Duodenal mucosa (tissue), 2 donors: Measurements from ENCODE around the gene PRKD3.

Experiments
- H3K27ac ChIP-seq: one replicate; pipeline ENCODE4 v1.7.0; 2013; ENCODE audit warnings: low read depth, low read length
- H3K27me3 ChIP-seq, 2 donors: one replicate each; pipeline ENCODE4 v1.7.0; 2013; ENCODE audit warnings: low read length in 2 of 2, control low read depth in 1 of 2; ENCODE audit not compliant: insufficient read depth in 2 of 2, control insufficient read depth in 1 of 2
- H3K36me3 ChIP-seq, 2 donors: one replicate each; pipeline ENCODE4 v1.7.0; 2013; ENCODE audit warnings: low read length in 2 of 2, control low read depth in 1 of 2; ENCODE audit not compliant: insufficient read depth in 2 of 2, control insufficient read depth in 1 of 2
- H3K4me1 ChIP-seq, 2 donors: one replicate each; pipeline ENCODE4 v1.7.0; 2013; ENCODE audit warnings: low read length in 2 of 2, control low read depth in 1 of 2; ENCODE audit not compliant: insufficient read depth in 2 of 2, control insufficient read depth in 1 of 2
- H3K4me3 ChIP-seq, 2 donors: one replicate each; pipeline ENCODE4 v1.7.0; 2013; ENCODE audit warnings: low read length in 2 of 2, low read depth in 1 of 2
- H3K9ac ChIP-seq, 2 donors: one replicate each; pipeline ENCODE4 v1.7.0; 2013; ENCODE audit warnings: low read length in 2 of 2, low read depth in 1 of 2
- H3K9me3 ChIP-seq, 2 donors: one replicate each; pipeline ENCODE4 v1.7.0; 2013; ENCODE audit warnings: low read length in 2 of 2, control low read depth in 1 of 2; ENCODE audit not compliant: control insufficient read depth in 1 of 2

The PRKD3 gene

DNA sequence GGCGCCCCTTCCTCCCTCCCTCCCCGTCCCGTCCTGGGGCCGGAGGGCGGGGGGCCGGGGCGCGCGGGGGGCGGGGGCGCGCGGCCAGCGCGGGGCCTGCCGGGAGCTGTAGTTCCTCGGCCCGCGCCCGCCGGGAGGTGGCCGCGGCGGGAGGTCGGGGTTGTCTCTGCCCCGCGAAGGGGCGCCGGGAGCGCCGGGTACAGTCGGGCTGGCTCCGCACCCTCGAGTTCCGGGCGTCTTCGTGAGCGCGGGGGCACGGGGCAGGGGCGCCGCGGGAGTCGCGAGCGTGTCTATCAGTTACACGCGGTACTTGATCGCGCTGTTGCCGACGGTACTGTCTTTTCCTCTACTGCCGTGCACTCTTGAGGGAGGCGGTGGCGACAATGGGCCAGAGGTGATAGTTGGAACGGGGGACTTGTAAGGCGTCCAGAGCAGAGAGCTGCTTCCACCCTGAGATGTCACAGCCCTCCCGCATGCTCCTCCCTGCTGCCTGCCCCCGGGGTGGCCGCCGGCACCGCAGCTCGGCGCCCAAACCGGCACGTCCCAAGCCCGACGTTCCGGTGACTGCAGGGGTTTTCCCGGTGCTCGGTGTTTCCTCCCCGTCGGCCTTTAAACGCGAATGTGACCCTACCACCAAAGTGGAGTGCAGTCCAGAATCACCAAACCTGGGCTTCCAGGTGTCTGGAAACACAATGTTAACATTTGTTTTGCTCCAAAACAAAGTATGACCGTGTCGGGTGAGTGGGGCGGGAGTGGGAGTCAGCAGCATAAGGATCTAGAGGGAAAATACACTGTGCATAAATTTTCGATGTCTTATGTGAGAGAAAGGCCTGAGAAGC is at the start of gene PRKD3:
TSS of gene PRKD3 (minus strand) at position 48 of the 839 bp plus-strand sequence. CDS start 8,309 bp downstream, outside the sequence.
- Histone ChIP-seq H3K4me3 (peak within 1 kb of the TSS; percentile 82 to 90), H3K36me3 (no peaks in the 10 kb centered on the region), H3K9me3 (no peaks in the 10 kb centered on the region), H3K27ac (peak within 1 kb of the TSS; percentile 75), H3K27me3 (no peaks in the 10 kb centered on the region), H3K9ac (peak within 1 kb of the TSS; percentile 56 to 81), H3K4me1 (peaks cover 11 to 23% of the 10 kb centered on the region in 2 donors)

DNA sequence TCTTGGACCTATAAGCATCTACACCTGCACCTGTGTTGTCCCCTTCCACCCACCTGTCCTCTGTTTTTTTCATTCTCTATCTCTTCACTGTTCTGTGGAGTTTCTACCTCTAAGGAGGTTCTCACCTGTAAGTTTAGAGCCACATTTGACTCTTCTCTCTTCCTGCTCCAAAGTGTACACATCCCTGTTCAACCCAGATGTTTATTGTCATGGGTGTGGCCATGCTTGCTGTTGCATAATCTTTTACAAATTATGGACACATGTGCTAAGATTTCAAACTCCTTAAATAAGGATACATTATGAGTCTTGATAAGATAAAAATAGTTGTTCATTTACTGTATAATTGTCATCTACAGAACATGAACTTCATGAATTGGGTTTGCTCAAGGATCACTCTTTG is 47.4 kb upstream of the PRKD3 start:
- no peak overlapping the region for H3K27ac ChIP-seq
- H3K36me3 ChIP-seq: no peaks in the 10 kb centered on the region
- no peak overlapping the region for H3K4me3 ChIP-seq
- H3K4me1 ChIP-seq: no peaks in the 10 kb centered on the region
- no peaks in the 10 kb centered on the region for H3K9me3 ChIP-seq
- H3K27me3 ChIP-seq: no peaks in the 10 kb centered on the region
- H3K9ac ChIP-seq: no peak overlapping the region

GRCh38 chr2:37370666-37371065 is 46.0 kb upstream of the PRKD3 start:
- no peak overlapping the region for H3K9ac ChIP-seq
- no peaks in the 10 kb centered on the region for H3K36me3 ChIP-seq
- H3K9me3 ChIP-seq: no peaks in the 10 kb centered on the region

GRCh38 chr2:37367984-37368383 is 43.4 kb upstream of the PRKD3 start:
- Histone ChIP-seq H3K27ac (no peak overlapping the region), H3K4me3 (no peak overlapping the region), H3K36me3 (no peaks in the 10 kb centered on the region), H3K4me1 (no peaks in the 10 kb centered on the region), H3K9ac (no peak overlapping the region), H3K27me3 (no peaks in the 10 kb centered on the region), H3K9me3 (no peaks in the 10 kb centered on the region)

More at GRCh38 chr2:37370666-37371065, 46.0 kb upstream of the PRKD3 start:
- H3K27ac ChIP-seq: no peak overlapping the region
- H3K4me1 ChIP-seq: no peaks in the 10 kb centered on the region
- no peak overlapping the region for H3K4me3 ChIP-seq
- H3K27me3 ChIP-seq: no peaks in the 10 kb centered on the region

GRCh38 chr2:37367310-37367709 is 42.7 kb upstream of the PRKD3 start:
- no peaks in the 10 kb centered on the region for H3K36me3 ChIP-seq
- H3K27ac ChIP-seq: no peak overlapping the region
- no peak overlapping the region for H3K9ac ChIP-seq
- no peaks in the 10 kb centered on the region for H3K4me1 ChIP-seq
- no peaks in the 10 kb centered on the region for H3K9me3 ChIP-seq
- no peaks in the 10 kb centered on the region for H3K27me3 ChIP-seq
- H3K4me3 ChIP-seq: no peak overlapping the region

DNA sequence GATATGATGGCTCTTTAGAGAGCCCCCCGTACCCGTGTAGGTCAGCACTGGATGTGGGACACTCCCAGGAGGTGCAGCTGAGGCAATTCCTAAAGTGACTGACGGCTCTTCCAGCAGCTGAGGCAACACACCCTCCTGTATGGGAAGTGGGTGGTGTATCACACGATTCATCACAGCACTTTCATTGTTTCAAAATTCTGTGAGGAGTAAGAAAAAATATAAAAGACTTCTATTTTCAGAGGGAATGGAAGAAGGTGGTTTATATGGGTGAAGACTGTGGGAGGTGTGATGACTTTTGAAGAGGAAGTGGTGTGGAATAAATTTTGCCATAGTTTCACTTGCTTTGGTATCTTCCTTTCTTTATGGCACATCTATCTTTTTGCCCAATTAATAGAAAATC is 42.1 kb upstream of the PRKD3 start:
- H3K4me1 ChIP-seq: no peaks in the 10 kb centered on the region
- no peaks in the 10 kb centered on the region for H3K9me3 ChIP-seq
- no peak overlapping the region for H3K9ac ChIP-seq
- H3K27ac ChIP-seq: no peak overlapping the region
- H3K36me3 ChIP-seq: no peaks in the 10 kb centered on the region
- H3K27me3 ChIP-seq: no peaks in the 10 kb centered on the region
- H3K4me3 ChIP-seq: no peak overlapping the region

GRCh38 chr2:37365669-37366068 is 41.0 kb upstream of the PRKD3 start:
- Histone ChIP-seq H3K9ac (no peak overlapping the region), H3K4me1 (no peaks in the 10 kb centered on the region), H3K9me3 (no peaks in the 10 kb centered on the region), H3K36me3 (no peaks in the 10 kb centered on the region), H3K4me3 (no peak overlapping the region), H3K27ac (no peak overlapping the region), H3K27me3 (peaks cover 0 to under 1% of the 10 kb centered on the region in 2 donors)

- Histone ChIP-seq H3K4me1 (no peaks in the 10 kb centered on the region), H3K4me3 (no peak overlapping the region), H3K27me3 (peaks cover 0 to 4% of the 10 kb centered on the region in 2 donors), H3K27ac (no peak overlapping the region), H3K9ac (no peak overlapping the region), H3K36me3 (no peaks in the 10 kb centered on the region), H3K9me3 (no peaks in the 10 kb centered on the region)
Observed at GRCh38 chr2:37364351-37364750, 39.7 kb upstream of the PRKD3 start.

DNA sequence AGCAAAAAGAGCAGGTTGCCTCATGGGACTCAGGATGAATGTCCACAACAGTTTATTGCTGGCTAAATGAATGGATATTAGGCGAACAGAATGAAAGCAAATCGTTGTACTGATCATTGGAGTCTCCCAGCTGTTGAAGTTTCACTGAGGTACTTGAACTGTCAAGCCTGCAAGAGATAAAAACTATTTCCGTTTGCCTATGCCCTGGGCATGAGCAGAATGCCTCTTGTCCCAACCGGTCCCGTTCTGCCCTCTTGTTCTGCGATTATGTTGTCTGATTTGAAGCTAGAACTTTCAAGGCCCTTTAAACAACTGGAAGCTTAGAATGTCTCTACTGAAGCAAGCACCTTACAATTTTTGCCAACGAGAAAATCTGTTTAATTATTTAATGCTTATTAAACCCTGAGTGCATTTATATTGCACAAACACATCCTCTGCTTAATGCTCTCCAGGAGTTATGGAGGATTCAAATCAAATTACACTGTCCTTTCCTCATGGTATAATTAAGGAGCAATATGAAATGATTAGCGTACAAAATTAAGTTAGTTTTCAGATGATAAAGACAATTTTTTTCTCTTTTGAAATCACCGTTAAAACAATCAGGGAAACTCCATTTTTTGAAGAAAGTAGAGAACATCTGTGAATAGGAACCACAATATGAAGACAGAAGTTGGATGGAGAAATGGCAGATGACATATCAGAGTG is 37.5 kb upstream of the PRKD3 start:
- H3K4me3 ChIP-seq: no peak overlapping the region
- peaks cover 0 to 6% of the 10 kb centered on the region in 2 donors for H3K4me1 ChIP-seq
- no peak overlapping the region for H3K27ac ChIP-seq
- H3K9me3 ChIP-seq: no peaks in the 10 kb centered on the region
- no peak overlapping the region for H3K9ac ChIP-seq
- H3K36me3 ChIP-seq: no peaks in the 10 kb centered on the region
- H3K27me3 ChIP-seq: peaks cover 0 to 4% of the 10 kb centered on the region in 2 donors

DNA sequence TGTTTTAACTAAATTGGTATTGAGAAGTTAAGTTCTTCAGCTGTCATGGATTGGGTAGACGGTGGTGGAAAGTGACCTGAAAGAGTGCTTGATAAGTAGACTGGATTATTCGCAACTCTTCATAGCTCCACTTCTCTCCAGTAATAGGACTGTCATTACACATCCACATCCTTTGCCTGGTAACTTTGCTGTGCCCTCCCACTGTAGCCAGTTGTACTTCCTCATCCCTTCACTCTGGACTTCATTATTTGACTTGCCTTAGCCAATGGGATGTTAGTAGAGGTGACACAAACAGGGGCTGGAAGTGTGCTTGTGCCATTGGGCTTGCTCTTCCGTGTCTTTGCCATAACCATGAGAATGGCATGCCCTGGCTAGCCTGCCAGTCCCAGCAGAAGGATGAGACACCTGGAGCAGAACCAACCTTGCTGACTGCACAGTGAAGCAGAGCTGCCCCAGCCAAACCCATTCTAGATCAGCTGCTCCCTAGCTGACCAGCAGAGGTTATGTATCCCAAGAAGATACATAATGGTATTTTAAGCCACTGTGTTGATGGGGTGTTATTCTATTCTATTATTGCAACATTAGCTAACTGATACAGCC is 36.7 kb upstream of the PRKD3 start:
- H3K36me3 ChIP-seq: no peaks in the 10 kb centered on the region
- H3K4me1 ChIP-seq: peaks cover 0 to 6% of the 10 kb centered on the region in 2 donors
- no peaks in the 10 kb centered on the region for H3K9me3 ChIP-seq
- H3K4me3 ChIP-seq: no peak overlapping the region
- no peak overlapping the region for H3K9ac ChIP-seq
- H3K27ac ChIP-seq: no peak overlapping the region
- peaks cover 0 to 4% of the 10 kb centered on the region in 2 donors for H3K27me3 ChIP-seq
